HG03558 (cell line): ENCODE data around the gene MSANTD1.
"Not testable (repeated sequence)": the region's sequence is repeated elsewhere in the genome, so short reads cannot be mapped to it uniquely, and the experiment has no call there.

ENCODE experiments used
- ATAC-seq: cut with Tn5 transposase; IDR thresholded peaks from one replicate; pipeline ENCODE4 v1.9.1; 2021; ENCODE audit warnings: moderate number of reproducible peaks; ENCODE audit not compliant: unreplicated experiment; ENCODE audit errors: extremely low read depth

Gene MSANTD1

GRCh38 chr4:3299122-3299975 is 50.4 kb downstream of the MSANTD1 start:
- no peak for ATAC-seq

GRCh38 chr4:3299976-3300671 is 51.2 kb downstream of the MSANTD1 start:
- no peak for ATAC-seq

DNA sequence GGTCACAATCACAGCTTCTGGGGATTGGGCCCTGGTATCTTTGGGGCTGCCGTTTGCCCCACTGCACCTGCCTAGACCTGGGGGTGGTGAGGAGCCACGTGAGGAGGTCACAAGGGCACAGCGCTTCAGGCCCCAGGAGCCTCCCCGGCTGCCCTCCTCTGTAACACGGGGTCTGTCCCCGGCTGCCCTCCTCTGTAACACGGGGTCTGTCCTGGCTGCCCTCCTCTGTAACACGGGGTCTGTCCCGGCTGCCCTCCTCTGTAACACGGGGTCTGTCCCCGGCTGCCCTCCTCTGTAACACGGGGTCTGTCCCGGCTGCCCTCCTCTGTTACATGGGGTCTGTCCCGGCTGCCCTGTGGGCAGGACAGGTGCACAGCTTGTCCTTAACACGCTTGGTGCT is 51.9 kb downstream of the MSANTD1 start:
- ATAC-seq: not testable (repeated sequence)

DNA sequence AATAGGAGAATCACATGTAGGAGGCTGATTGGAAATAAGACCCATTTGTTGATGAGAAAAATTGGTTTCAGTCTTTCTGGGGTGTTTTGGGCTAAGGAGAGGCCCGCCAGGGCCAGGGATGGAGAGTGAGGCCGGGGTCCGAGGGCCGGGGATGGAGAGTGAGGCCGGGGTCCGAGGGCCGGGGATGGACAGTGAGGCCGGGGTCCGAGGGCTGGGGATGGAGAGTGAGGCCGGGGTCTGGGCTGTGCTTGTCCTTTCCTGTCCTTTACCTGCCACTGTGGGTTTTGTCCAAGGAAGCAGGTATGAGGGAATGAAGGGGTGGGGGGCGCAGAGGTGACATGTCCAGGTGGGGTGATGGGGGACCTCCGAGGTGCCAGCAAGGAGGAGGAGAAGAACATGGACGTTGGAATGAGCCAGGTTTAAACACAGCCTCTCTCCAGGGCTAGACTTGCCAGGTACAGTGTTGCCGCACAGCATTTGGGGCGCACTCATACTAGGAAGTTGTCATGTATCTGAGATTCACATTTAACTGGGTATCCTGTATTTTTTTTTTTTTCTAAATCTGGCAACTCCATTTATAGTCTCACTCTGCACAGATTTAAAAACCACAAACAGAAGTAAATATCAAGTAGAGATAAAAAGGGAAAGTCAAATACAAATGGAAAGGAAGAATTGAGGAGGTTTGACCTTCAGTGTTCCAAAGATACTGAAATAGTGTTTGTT is 52.7 kb downstream of the MSANTD1 start:
- no peak for ATAC-seq

DNA sequence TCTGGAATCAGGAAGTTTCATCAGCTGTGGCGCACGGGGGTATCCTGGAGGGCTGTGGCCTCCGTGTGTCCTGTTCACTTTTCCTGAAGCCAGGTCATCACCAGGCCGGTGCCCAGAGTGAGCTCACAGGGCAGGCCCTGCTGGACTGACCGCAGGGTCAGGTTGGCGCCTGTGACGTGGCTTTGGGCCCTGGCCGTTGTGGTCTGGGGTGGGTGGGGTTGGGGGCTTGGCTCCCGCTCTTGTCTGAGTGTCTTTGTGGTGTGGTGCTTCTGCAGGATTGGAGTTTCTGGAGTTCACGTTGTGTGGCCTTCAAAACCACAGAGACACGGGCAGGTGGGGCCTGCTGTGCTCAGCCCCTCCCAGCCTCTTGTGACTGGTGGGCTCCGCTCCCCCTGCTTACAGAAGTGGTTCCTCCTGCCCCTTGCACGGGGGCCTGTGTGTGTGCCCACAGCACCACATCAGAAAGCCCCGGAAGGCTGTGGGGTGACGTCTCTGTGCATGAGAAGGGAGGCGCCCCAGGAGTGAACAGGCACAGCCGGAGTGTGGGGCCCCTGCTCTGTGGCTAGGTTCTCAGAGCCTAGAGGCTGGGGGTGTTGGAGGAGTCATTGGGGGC is 53.3 kb downstream of the MSANTD1 start:
- peak; percentile 37 for ATAC-seq

DNA sequence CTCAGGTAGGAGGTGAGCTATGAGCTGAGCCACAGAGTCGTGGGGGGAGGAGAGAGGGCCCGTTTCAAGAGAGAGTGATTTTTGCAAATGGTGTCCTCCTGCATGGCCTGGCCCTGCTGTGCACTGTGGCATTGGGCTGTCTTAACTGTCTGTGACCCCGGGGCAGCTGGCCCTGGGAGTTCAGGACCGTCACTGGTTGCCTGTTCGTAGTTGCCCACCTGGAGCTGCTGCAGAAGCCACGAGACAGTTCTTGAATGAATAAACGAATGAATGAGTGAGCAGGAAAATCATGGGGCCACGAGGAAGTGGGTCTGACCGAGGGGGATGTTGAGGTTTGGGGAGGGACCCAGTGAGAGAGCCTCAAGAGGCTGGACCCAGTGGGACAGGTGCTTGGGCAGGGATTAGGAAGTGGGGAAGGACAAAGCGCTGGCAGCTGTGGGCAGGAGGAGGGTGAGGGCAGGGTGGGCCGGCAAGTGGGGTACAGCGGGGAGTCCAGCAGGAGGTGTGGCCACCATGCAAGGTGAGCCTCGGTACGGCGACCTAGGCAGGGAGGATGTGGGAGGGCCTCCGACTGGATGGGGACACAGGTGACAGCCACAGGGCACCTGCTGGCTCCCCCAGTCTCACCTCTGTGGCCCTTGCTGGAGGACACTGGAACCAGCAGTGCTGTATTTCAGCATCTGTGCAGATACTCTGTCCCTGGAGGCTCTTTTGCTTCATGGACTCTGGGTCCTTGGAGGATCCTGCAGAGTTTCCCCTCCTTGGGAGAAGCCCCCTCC is 54.0 kb downstream of the MSANTD1 start:
- ATAC-seq: no peak

DNA sequence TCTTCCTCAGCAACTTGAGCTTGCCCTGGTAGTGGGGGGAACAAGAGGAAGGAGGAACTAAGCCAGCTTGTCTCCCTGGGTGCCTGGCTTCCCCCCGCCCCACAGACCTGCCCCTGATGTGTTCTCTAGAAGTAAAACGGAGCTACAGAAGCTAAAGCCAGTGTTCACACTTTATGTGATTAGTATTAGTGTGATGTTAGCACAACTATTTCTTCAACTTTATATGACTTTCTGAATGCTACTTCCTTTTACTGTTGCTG is 54.5 kb downstream of the MSANTD1 start:
- no peak for ATAC-seq

GRCh38 chr4:3303923-3304710 is 55.2 kb downstream of the MSANTD1 start:
- ATAC-seq: no peak

GRCh38 chr4:3304831-3305609 is 56.1 kb downstream of the MSANTD1 start:
- no peak for ATAC-seq

- no peak for ATAC-seq
Measured at GRCh38 chr4:3305610-3306371, 56.8 kb downstream of the MSANTD1 start.
